Keratinocyte (primary cell): Measurements from ENCODE around the gene WNT6. TPM values are rescaled to one million over a fixed set of nuclear protein-coding genes. Genes with fewer than 3 reads are reported as not detected.

ENCODE experiments used
- DNase-seq: peaks from one replicate; pipeline ENCODE4 v3.0.0-alpha.2; 2011; ENCODE audit warnings: low read depth, missing footprints, low spot score
- FAIRE-seq: peaks from 2 replicates; lab custom pipeline; 2011; peaks lifted over from hg19 to GRCh38; lab: Jason Lieb, UNC
- H2AFZ ChIP-seq: 2 replicates; pipeline ENCODE4 v1.6.0; 2012; ENCODE audit warnings: low read length, control low read depth, inconsistent platforms; ENCODE audit not compliant: control insufficient read depth
- H3K27ac ChIP-seq: 2 replicates; pipeline ENCODE4 v1.5.1; 2011; ENCODE audit warnings: low read length; ENCODE audit not compliant: control insufficient read depth, insufficient read depth
- H3K27me3 ChIP-seq: 3 replicates; pipeline ENCODE4 v1.6.0; 2011; ENCODE audit warnings: low read length; ENCODE audit not compliant: control insufficient read depth, insufficient read depth; ENCODE audit errors: extremely low read depth
- H3K36me3 ChIP-seq, 2 experiments: 2 replicates in 1 of 2; 3 replicates in 1 of 2; pipeline ENCODE4 v1.5.1; 2011; ENCODE audit warnings: low read length in 2 of 2, mild to moderate bottlenecking in 1 of 2; ENCODE audit not compliant: control insufficient read depth in 2 of 2, insufficient read depth in 2 of 2; ENCODE audit errors: extremely low read depth in 1 of 2
- H3K4me1 ChIP-seq: 3 replicates; pipeline ENCODE4 v1.5.1; 2011; ENCODE audit warnings: low read length; ENCODE audit not compliant: control insufficient read depth, insufficient read depth; ENCODE audit errors: extremely low read depth
- H3K4me2 ChIP-seq: 3 replicates; pipeline ENCODE4 v1.6.0; 2011; ENCODE audit warnings: low read depth, low read length; ENCODE audit not compliant: control insufficient read depth, insufficient read depth; ENCODE audit errors: extremely low read depth
- H3K4me3 ChIP-seq, 3 experiments: fragments of 200-600 bp in 1 of 3; sonication (generic) in 1 of 3; 2 replicates in 2 of 3; 3 replicates in 1 of 3; pipeline ENCODE4 v1.5.1; 2011 to 2016; ENCODE audit warnings: low read length in 3 of 3, mild to moderate bottlenecking in 3 of 3, control low read depth in 2 of 3, inconsistent platforms in 1 of 3, low read depth in 1 of 3, mixed read lengths in 1 of 3, mixed run types in 1 of 3, moderate library complexity in 1 of 3; ENCODE audit not compliant: control insufficient read depth in 2 of 3, insufficient read depth in 2 of 3; ENCODE audit errors: extremely low read depth in 1 of 3
- H3K79me2 ChIP-seq: 2 replicates; pipeline ENCODE4 v1.6.0; 2012; ENCODE audit warnings: low read length; ENCODE audit not compliant: control insufficient read depth, insufficient read depth
- H3K9ac ChIP-seq: 3 replicates; pipeline ENCODE4 v1.6.0; 2011; ENCODE audit warnings: low read length; ENCODE audit not compliant: control insufficient read depth, insufficient read depth; ENCODE audit errors: extremely low read depth
- H3K9me1 ChIP-seq: 3 replicates; pipeline ENCODE4 v1.6.0; 2011; ENCODE audit warnings: low read length; ENCODE audit not compliant: control insufficient read depth, insufficient read depth; ENCODE audit errors: extremely low read depth
- H3K9me3 ChIP-seq: 2 replicates; pipeline ENCODE4 v1.5.1; 2012; ENCODE audit warnings: low read depth, low read length; ENCODE audit not compliant: control insufficient read depth
- H4K20me1 ChIP-seq: 3 replicates; pipeline ENCODE4 v1.6.0; 2011; ENCODE audit warnings: low read length; ENCODE audit not compliant: control insufficient read depth, insufficient read depth; ENCODE audit errors: extremely low read depth
- EZH2 ChIP-seq: IDR thresholded peaks from one replicate; pipeline ENCODE4 v1.6.1; 2012; ENCODE audit warnings: inconsistent platforms, mild to moderate bottlenecking, low read length, moderate library complexity
- dilution Hi-C: fragments of 300-500 bp; cut with MboI; formaldehyde crosslinking; loops from one replicate; pipeline ENCODE4 v1.7.0; 2020; ENCODE audit warnings: low sequenced_read_pairs; ENCODE audit not compliant: extremely low pct_ligation_motif_present
- polyA plus RNA-seq, 5 experiments: library from polyadenylated mRNA; depleted of rRNA in 3 of 5; stranded (reverse) in 3 of 5; stranded (forward) in 1 of 5; unstranded in 1 of 5; fragments of >200 nt; gene quantifications; 1 replicate in 1 of 5; 2 replicates in 3 of 5; 3 replicates in 1 of 5; pipeline versions ENCODE4 v1.2.1 to v1.2.3, GENCODE V29; 2011 to 2012; ENCODE audit warnings: missing spikeins in 2 of 5, low read depth in 1 of 5, low replicate concordance in 1 of 5
- TF ChIP-seq, protein P1 (sequence below), 3 experiments: IDR thresholded peaks in 1 of 3; conservative IDR thresholded peaks in 1 of 3; optimal IDR thresholded peaks in 1 of 3; 2 replicates in 2 of 3; 3 replicates in 1 of 3; pipeline versions ENCODE3 to v1.5.1; 2011; ENCODE audit warnings: low read length in 3 of 3, mild to moderate bottlenecking in 3 of 3, moderate library complexity in 2 of 3, control low read depth in 1 of 3, inconsistent platforms in 1 of 3; ENCODE audit not compliant: insufficient read depth in 2 of 3; ENCODE audit errors: extremely low read depth in 1 of 3

WNT6 gene
- polyA plus RNA-seq, 1 donor (not counting 4 experiments of a cell fraction or from before 2014, with no cell fraction given): not detected

DNA sequence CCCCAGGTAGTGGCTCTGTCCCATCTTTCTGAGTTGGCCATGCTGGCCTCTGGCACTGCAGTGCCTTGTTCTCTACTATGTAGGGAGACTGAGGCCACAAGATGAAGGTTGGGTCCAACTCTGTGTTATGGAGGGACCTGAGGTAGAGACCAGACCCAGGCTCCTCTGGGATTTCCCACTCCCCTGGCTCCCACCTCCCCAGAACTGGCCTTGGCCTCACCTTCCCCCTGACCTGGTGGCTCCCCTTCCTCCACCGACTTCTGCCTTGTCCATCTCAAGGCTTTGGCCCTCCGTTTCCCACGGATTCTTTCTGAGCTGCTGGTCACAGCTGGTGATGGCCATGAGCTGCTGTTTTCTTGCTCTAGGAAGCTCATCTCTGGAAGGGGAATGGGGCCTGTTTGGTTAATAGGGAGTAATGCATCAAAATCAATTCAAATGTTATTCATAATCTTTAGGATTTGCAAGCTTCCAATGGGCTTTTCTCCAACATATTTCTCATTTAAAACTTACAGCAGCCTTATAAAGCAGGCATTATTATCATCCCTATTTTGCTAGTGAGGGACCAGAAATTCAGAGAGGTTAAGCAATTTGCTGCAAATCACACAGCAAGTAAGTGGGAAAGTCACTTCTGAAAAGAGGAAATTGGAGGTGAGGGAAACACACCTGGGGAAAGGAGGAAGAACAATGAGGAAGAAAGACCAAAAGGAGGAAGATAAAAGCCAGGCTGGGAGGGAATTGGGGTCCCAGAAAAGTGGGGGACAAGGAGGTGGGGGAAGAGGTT is 28.9 kb upstream of the WNT6 start:
- Histone ChIP-seq H3K79me2 (no peaks in the 10 kb centered on the region), H3K9me3 (no peaks in the 10 kb centered on the region), H2AFZ (no peak overlapping the region), H3K27me3 (peaks cover 30% of the 10 kb centered on the region), H3K9me1 (no peaks in the 10 kb centered on the region), H3K4me3 (no peak overlapping the region), H3K9ac (no peak overlapping the region), H4K20me1 (no peaks in the 10 kb centered on the region), H3K36me3 (no peaks in the 10 kb centered on the region), H3K4me1 (peaks cover 4% of the 10 kb centered on the region), H3K27ac (no peak overlapping the region), H3K4me2 (no peak overlapping the region)
- dilution Hi-C loops: no loop called here
- DNase-seq (no peak), FAIRE-seq (no peak)
- no peak for TF ChIP-seq EZH2
- TF ChIP-seq, protein P1, sequence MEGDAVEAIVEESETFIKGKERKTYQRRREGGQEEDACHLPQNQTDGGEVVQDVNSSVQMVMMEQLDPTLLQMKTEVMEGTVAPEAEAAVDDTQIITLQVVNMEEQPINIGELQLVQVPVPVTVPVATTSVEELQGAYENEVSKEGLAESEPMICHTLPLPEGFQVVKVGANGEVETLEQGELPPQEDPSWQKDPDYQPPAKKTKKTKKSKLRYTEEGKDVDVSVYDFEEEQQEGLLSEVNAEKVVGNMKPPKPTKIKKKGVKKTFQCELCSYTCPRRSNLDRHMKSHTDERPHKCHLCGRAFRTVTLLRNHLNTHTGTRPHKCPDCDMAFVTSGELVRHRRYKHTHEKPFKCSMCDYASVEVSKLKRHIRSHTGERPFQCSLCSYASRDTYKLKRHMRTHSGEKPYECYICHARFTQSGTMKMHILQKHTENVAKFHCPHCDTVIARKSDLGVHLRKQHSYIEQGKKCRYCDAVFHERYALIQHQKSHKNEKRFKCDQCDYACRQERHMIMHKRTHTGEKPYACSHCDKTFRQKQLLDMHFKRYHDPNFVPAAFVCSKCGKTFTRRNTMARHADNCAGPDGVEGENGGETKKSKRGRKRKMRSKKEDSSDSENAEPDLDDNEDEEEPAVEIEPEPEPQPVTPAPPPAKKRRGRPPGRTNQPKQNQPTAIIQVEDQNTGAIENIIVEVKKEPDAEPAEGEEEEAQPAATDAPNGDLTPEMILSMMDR (optimal IDR thresholded peaks at IDR 0.05 in 1 of 3, IDR thresholded peaks at IDR 0.05 in 1 of 3, conservative IDR thresholded peaks at IDR 0.05 in 1 of 3; ENCODE audit: extremely low read depth in 1 of 3, insufficient read depth in 2 of 3, low read length in 3 of 3): no peak

DNA sequence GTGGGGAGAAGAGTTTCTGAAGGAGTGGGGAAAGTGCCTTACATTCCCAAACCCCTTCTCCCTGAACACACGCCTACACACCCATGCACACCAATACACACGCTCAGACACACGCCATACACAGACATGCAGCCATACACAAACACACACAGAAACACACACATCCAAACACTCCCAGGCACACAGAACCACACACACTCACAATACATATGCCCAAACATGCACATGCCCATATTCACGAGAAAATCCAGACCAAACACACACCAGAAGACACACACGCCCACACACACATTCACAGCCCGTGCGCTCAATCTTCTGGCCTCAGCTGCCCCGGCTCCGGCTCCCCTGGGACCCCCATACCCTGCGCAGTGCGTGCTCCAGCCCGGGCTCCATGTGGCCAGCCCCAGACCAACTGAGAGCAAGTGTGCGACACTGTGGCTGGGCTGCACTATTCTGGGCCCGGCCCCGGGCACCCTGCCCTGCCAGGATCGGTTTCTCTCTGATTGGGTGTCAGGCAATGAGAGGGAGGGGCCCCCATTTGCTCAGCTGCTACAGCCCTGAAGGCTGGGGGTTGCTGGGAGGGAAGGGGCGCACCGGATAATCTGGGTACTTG is 28.1 kb upstream of the WNT6 start, which contains the start of gene PRKAG3:
Gene PRKAG3, minus strand, starts transcription at position 426 of the 613 bp plus-strand sequence.
- Histone ChIP-seq H3K4me2 (no peak within 1 kb of the TSS), H3K4me1 (peaks cover 4% of the 10 kb centered on the region)
- dilution Hi-C loops: no loop called here

More for the DNA sequence above, 28.1 kb upstream of the WNT6 start, which contains the start of gene PRKAG3:
- no peak within 1 kb of the TSS for H2AFZ ChIP-seq
- TF ChIP-seq, protein P1 (optimal IDR thresholded peaks at IDR 0.05 in 1 of 3, IDR thresholded peaks at IDR 0.05 in 1 of 3, conservative IDR thresholded peaks at IDR 0.05 in 1 of 3; ENCODE audit: extremely low read depth in 1 of 3, insufficient read depth in 2 of 3, low read length in 3 of 3): no peak
- no peak for TF ChIP-seq EZH2
- FAIRE-seq (no peak), DNase-seq (no peak)
- H3K4me3 ChIP-seq: no peak within 1 kb of the TSS
- H3K9ac ChIP-seq: no peak within 1 kb of the TSS
- no peaks in the 10 kb centered on the region for H3K36me3 ChIP-seq
- H3K9me1 ChIP-seq: no peaks in the 10 kb centered on the region
- H3K79me2 ChIP-seq: no peaks in the 10 kb centered on the region
- no peak within 1 kb of the TSS for H3K27ac ChIP-seq
- H4K20me1 ChIP-seq: no peaks in the 10 kb centered on the region
- peaks cover 30% of the 10 kb centered on the region for H3K27me3 ChIP-seq
- H3K9me3 ChIP-seq: no peaks in the 10 kb centered on the region
